Upper lobe of left lung (tissue), 6 donors: ENCODE data around the gene CIB4. TPM values are rescaled to one million over a fixed set of nuclear protein-coding genes. Genes with fewer than 3 reads are reported as not detected.

ENCODE experiments used
- ATAC-seq, 2 donors: fragments of 200-7000 bp; cut with Tn5 transposase; one replicate each; pipeline ENCODE4 v1.9.1; 2022; ENCODE audit warnings: mild to moderate bottlenecking in 2 of 2, moderate library complexity in 2 of 2; ENCODE audit not compliant: low FRiP score in 2 of 2
- DNase-seq, 2 donors: peaks; one replicate each; pipeline ENCODE4 v3.0.0-alpha.2; 2019 to 2020
- H3K27ac ChIP-seq, 4 donors: fragments of 200-600 bp; sonication (generic); one replicate each; pipeline ENCODE4 v1.5.1; 2016 to 2019
- H3K27me3 ChIP-seq, 4 donors: fragments of 200-600 bp; sonication (generic); one replicate each; pipeline ENCODE4 v1.5.1; 2017 to 2019
- H3K36me3 ChIP-seq, 4 donors: fragments of 200-600 bp; sonication (generic); one replicate each; pipeline ENCODE4 v1.5.1; 2016 to 2019
- H3K4me1 ChIP-seq, 4 donors: fragments of 200-600 bp; sonication (generic); one replicate each; pipeline ENCODE4 v1.5.1; 2018 to 2019
- H3K4me3 ChIP-seq, 4 donors: fragments of 200-600 bp; sonication (generic); one replicate each; pipeline ENCODE4 v1.5.1; 2017 to 2019; ENCODE audit warnings: mild to moderate bottlenecking in 2 of 4, moderate library complexity in 1 of 4
- H3K9me3 ChIP-seq, 4 donors: fragments of 200-600 bp; sonication (generic); one replicate each; pipeline ENCODE4 v1.5.1; 2018 to 2019
- CTCF ChIP-seq, 6 experiments: fragments of 450-650 bp in 4 of 6; fragments of 200-600 bp in 2 of 6; sonication (generic) in 2 of 6; IDR thresholded peaks; one replicate each; pipeline ENCODE4 v1.5.1; 2016 to 2019; ENCODE audit warnings: antibody characterized with exemption in 6 of 6
- EP300 ChIP-seq, 4 donors: sonication (generic); formaldehyde crosslinking; IDR thresholded peaks; one replicate each; pipeline ENCODE4 v1.5.1; 2017; ENCODE audit warnings: antibody characterized with exemption in 4 of 4, control low read depth in 2 of 4
- POLR2A ChIP-seq, 4 donors: fragments of 450-650 bp; IDR thresholded peaks; one replicate each; pipeline ENCODE4 v1.5.1; 2016 to 2017; ENCODE audit warnings: antibody characterized with exemption in 4 of 4, mild to moderate bottlenecking in 2 of 4
- POLR2AphosphoS5 ChIP-seq, 2 donors: sonication (generic); formaldehyde crosslinking; IDR thresholded peaks; one replicate each; pipeline ENCODE4 v1.5.1; 2017; ENCODE audit warnings: antibody characterized with exemption in 2 of 2
- WGBS, 2 donors: methylation state at CpG; one replicate each; pipeline ENCODE4 v1.1.5; 2017 to 2018; 5-methylcytosine and 5-hydroxymethylcytosine counted together
- total RNA-seq, 6 donors: library from RNA; depleted of rRNA in 4 of 6; stranded (reverse); fragments of >200 nt in 4 of 6; gene quantifications; one replicate each; pipeline versions ENCODE4 v1.1.0 to v1.2.1, GENCODE V29; 2016 to 2021
- donor health status: DM: no; HTN: no; CAD: no; lungs with moderate emphysema.
- donor health status: DM: no; HTN: yes; CAD: no; lungs with severe emphysema.

The CIB4 gene
- total RNA-seq, 6 donors from 2014 or later, result not detected

GRCh38 chr2:26621469-26622199 is 19.5 kb downstream of the CIB4 start:
- DNase-seq, result no peak
- 81 to 94% methylated on average over 5 of the region's 5 CpGs for WGBS, 2 donors
- no peaks in the 10 kb centered on the region for H3K9me3 ChIP-seq
- H3K27ac ChIP-seq, result no peak overlapping the region
- TF ChIP-seq POLR2AphosphoS5 (IDR thresholded peaks at IDR 0.05), result no peak
- TF ChIP-seq EP300 (IDR thresholded peaks at IDR 0.05), result no peak
- TF ChIP-seq CTCF (IDR thresholded peaks at IDR 0.05), result no peak
- no peak for TF ChIP-seq POLR2A (IDR thresholded peaks at IDR 0.05)
- peaks cover 0 to 6% (median 3%) of the 10 kb centered on the region in 4 donors for H3K4me1 ChIP-seq
- no peaks in the 10 kb centered on the region for H3K27me3 ChIP-seq
- no peak for ATAC-seq
- no peak overlapping the region for H3K4me3 ChIP-seq
- no peaks in the 10 kb centered on the region for H3K36me3 ChIP-seq

GRCh38 chr2:26620031-26620605 is 21.0 kb downstream of the CIB4 start:
- no peak for ATAC-seq
- H3K27ac ChIP-seq, result no peak overlapping the region
- H3K36me3 ChIP-seq, result no peaks in the 10 kb centered on the region
- no peaks in the 10 kb centered on the region for H3K9me3 ChIP-seq
- no peak for DNase-seq
- peaks cover 2 to 16% (median 9%) of the 10 kb centered on the region in 4 donors for H3K4me1 ChIP-seq
- TF ChIP-seq CTCF (IDR thresholded peaks at IDR 0.05) (no peak), EP300 (IDR thresholded peaks at IDR 0.05) (no peak), POLR2AphosphoS5 (IDR thresholded peaks at IDR 0.05) (no peak), POLR2A (IDR thresholded peaks at IDR 0.05) (no peak)
- no peak overlapping the region for H3K4me3 ChIP-seq
- no peaks in the 10 kb centered on the region for H3K27me3 ChIP-seq
- WGBS, 2 donors, result 60 to 66% methylated on average over 12 to 14 of the region's 14 CpGs

DNA sequence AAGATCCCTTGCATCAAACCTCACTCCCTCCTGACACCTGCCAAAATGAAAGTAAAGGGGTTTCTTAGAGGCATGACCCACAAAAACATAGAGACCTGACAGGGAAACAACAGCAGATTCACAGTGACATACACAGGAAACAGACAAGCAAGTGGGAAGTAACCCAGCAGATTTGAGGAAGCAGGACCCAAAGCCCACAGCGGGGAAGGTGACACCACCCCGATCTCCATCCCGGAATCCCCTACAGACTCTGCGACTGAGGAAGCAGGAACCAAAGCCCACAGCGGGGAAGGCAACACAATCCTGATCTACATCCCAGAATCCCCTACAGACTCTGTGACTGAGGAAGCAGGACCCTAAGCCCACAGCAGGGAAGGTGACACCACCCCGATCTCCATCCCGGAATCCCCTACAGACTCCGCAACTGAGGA is 21.6 kb downstream of the CIB4 start:
- no peaks in the 10 kb centered on the region for H3K9me3 ChIP-seq
- WGBS, 2 donors, result 33 to 67% methylated on average over 5 to 8 of the region's 8 CpGs
- H3K4me3 ChIP-seq, result no peak overlapping the region
- TF ChIP-seq EP300 (IDR thresholded peaks at IDR 0.05), result no peak
- TF ChIP-seq CTCF (IDR thresholded peaks at IDR 0.05), result no peak
- no peak for TF ChIP-seq POLR2AphosphoS5 (IDR thresholded peaks at IDR 0.05)
- TF ChIP-seq POLR2A (IDR thresholded peaks at IDR 0.05), result no peak
- H3K36me3 ChIP-seq, result no peaks in the 10 kb centered on the region
- DNase-seq (no peak), ATAC-seq (no peak)
- H3K27ac ChIP-seq, result no peak overlapping the region
- no peaks in the 10 kb centered on the region for H3K27me3 ChIP-seq
- H3K4me1 ChIP-seq, result peaks cover 8 to 22% (median 15%) of the 10 kb centered on the region in 4 donors

- DNase-seq, result no peak
- H3K27me3 ChIP-seq, result no peaks in the 10 kb centered on the region
These were observed 22.1 kb downstream of the CIB4 start for GRCh38 chr2:26619096-26619495.

More at GRCh38 chr2:26619096-26619495, 22.1 kb downstream of the CIB4 start:
- H3K4me3 ChIP-seq, result no peak overlapping the region
- H3K27ac ChIP-seq, result no peak overlapping the region
- H3K9me3 ChIP-seq, result no peaks in the 10 kb centered on the region
- ATAC-seq, result no peak
- TF ChIP-seq CTCF (IDR thresholded peaks at IDR 0.05) (no peak), POLR2A (IDR thresholded peaks at IDR 0.05) (no peak), EP300 (IDR thresholded peaks at IDR 0.05) (no peak), POLR2AphosphoS5 (IDR thresholded peaks at IDR 0.05) (no peak)
- peaks cover 13 to 23% (median 18%) of the 10 kb centered on the region in 4 donors for H3K4me1 ChIP-seq
- H3K36me3 ChIP-seq, result no peaks in the 10 kb centered on the region
- 74 to 84% methylated on average over 11 of the region's 11 CpGs for WGBS, 2 donors
